Measurements from ENCODE around the gene DENND2C. TPM values are rescaled to one million over a fixed set of nuclear protein-coding genes. Genes with fewer than 3 reads are reported as not detected.
"Not testable (repeated sequence)": the region's sequence is repeated elsewhere in the genome, so short reads cannot be mapped to it uniquely, and the experiment has no call there.

Gene DENND2C
- total RNA-seq, 1 experiment from 2014 or later: 3.1 TPM

- DNase-seq (ENCODE audit: extremely low read depth, low read depth): no peak
Measured at GRCh38 chr1:114610546-114611245, 59.2 kb downstream of the DENND2C start.

DNA sequence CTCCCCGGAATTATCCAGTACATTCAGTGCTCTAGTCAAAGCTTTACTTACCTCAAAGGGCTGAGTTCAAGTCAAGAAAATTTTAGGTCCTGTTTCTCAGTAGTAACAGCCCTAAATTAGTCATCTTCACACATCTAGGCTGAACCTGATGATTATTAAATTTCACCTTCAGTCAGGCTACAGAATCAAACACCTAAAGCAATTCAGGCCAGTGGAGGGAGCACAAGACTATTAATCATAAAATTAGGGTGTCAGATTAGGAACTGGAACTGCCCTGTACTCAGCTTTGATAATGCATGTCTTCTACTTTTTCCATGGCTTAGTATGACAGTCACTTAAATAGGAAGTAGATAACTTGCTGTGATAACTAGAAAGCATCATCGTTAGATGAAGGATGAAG, 60.0 kb downstream of the DENND2C start:
- DNase-seq (ENCODE audit: extremely low read depth, low read depth): no peak

DNA sequence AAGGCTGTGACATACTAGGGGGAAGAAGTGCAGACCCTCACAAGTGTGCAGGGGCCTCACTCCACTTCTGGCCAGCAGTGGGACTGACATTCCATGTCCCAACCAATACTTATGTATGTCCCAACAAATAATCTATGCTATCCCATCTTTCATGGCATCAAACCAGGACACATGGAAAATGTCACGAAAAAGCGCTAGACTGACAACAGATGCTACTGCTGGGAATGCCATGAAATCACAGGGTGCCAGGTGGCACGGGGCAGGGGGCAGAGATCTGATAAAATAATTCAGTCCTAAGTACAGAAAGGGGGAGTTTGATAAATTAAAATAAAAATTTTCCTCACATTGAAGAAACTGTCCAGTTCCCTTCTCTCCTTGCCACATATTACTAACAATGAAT, 60.8 kb downstream of the DENND2C start:
- no peak for DNase-seq (ENCODE audit: extremely low read depth, low read depth)

DNA sequence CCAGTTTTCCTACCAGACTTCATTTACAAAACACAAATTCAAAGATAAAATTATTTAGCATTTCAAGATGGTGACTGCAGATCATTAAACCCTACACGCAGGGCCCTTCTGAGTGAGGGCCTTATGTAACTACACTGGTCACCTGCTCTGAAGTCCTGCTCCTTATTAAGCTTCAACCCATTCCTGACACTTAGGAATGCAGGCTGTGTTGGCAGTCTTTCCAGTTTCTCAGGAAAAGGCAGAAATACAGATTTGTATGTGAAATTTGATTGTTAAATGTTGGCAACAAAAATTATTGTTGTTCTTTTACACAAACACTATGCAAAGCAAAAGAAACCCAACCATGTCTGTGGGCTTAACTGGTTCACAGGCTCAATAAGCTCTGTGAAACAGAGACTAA, 62.6 kb downstream of the DENND2C start:
- no peak for DNase-seq (ENCODE audit: extremely low read depth, low read depth)

GRCh38 chr1:114597949-114598348, 71.9 kb downstream of the DENND2C start:
- DNase-seq (ENCODE audit: extremely low read depth, low read depth): no peak

- DNase-seq (ENCODE audit: extremely low read depth, low read depth): no peak
Measured at GRCh38 chr1:114595602-114596001, 74.2 kb downstream of the DENND2C start.

DNA sequence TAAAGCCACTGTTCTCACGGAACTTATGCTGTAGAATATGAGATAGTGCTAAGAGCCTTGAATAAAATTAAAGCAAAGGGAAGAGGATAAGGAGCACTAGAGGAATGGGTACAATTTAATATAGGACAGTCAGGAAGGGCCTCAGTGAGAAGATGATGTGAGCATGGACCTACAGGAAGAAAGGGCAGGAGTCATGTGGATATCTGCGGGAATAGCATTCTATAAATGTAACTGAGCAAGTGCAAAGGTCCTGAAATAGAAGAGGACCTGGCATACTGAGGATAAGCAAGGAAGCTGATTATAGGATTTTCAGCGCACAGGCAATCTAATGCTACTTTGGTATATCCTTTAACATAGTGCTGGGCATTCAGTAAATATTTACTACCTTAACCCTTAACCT, 75.8 kb downstream of the DENND2C start:
- no peak for DNase-seq (ENCODE audit: extremely low read depth, low read depth)

GRCh38 chr1:114589122-114589521, 80.7 kb downstream of the DENND2C start:
- no peak for DNase-seq (ENCODE audit: extremely low read depth, low read depth)

DNA sequence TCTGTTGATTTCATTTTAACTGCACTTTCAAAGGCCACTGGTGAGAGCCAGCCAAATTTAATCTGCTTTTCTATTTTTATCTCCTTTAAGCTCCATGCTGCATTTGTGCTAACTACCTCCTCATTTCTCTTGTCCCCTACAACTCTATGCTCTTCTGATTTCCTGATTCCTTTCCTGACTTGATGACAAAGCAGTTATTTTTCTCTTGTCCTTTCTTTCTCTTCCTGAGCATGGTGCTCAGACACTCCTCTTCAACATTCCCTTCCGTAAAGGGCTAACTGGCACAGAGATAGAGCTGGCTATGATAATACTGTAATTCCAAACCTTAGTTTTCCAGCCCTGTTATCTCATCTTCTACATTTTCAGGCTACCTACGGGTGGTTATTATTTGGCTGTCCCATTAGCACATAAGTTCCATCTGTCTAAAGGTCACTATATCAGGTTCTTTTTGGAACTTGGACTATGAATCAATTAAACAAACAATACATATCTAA, 81.6 kb downstream of the DENND2C start:
- DNase-seq (ENCODE audit: extremely low read depth, low read depth): no peak

GRCh38 chr1:114587203-114587991, 82.5 kb downstream of the DENND2C start:
- no peak for DNase-seq (ENCODE audit: extremely low read depth, low read depth)

- DNase-seq (ENCODE audit: extremely low read depth, low read depth): no peak
Measured at GRCh38 chr1:114586513-114587047, 83.3 kb downstream of the DENND2C start.

DNA sequence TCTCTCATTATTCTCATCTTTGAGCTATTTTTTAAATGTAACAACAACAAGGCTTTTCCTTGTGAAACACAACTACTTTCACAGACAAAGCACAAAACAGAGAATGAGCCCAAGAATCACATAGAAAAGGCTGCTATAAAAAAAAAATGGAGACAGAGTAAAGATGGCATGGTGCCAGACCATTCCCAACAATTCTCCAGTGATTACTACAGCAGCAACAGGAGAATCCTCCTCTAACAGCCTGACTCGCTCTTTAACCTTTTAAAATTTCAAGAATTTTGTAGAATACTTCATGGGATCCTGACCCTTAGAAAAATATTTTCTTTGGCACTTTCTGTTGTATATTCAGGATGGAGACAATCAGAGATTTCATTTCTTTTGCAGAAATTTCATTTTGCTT, 84.6 kb downstream of the DENND2C start:
- no peak for DNase-seq (ENCODE audit: extremely low read depth, low read depth)

DNA sequence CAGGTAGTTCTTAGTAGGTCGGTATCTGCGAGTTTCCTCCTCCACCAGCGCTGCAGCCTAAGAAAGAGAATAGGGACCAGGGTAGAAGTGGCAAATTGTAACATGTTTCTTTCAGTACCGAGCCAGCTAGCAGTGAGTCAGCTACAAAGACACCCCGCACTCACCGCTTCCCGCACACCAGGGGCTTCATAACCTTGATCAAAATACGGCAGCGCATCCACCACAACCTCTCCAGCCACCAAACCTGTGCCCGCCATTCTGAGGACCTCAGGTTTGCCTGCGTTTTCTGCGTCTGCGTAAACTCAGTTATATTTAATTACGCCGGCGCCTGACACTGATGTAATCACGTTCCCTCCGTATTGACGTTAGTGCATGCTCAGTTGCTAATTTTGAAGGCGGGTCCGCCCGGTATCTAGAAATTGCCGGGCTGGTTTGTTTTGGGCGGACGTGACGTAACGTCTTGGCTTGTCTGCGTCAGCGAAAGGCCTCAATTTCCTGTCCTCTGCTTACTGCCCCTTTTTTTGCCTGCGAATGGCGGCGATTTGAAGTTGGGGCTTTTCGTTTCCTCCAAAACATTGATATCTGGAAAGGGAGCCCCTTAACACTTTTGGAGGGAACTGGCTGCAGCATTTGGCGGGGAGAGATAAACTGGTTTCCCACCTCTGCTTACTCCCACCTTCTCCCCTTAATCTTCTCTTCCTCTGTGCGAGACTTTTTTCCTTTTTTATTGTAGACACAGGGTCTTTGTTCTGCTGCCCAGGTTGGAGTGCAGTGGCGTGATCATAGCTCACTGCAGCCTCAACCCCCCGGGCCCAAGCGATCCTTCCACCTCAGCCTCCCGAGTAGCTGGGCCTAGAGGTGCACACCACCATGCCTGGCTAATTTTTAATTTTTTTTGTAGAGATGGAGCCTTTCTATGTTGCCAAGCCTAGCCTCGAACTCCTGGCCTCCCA, 88.2 kb downstream of the DENND2C start, which contains the start of gene BCAS2:
BCAS2 (minus strand) TSS at position 281 of the 953 bp plus-strand sequence; CDS start at position 257, 24 bp downstream.
- DNase-seq (ENCODE audit: extremely low read depth, low read depth): peak; percentile 94

GRCh38 chr1:114574365-114574764, 95.5 kb downstream of the DENND2C start:
- no peak for DNase-seq (ENCODE audit: extremely low read depth, low read depth)

DNA sequence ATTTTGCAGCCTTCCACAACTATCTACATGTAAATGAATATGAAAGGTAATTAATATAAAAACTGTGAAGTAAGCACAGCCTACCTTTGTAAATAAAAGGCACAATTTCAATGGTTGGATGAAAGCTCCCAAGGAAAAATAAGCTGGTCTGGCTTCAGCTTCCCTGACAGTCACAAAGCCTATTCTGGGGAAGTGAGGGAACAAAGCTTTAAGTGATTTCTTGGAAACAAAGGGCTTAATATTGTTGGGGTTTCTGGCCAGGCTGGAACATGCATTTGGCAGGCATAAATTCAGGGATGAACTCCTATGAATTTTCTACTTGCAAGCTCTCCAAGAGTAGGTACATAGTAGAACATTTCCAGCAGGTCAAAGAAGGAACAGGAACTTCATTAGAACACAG, 105.7 kb downstream of the DENND2C start:
- no peak for DNase-seq (ENCODE audit: extremely low read depth, low read depth)

DNA sequence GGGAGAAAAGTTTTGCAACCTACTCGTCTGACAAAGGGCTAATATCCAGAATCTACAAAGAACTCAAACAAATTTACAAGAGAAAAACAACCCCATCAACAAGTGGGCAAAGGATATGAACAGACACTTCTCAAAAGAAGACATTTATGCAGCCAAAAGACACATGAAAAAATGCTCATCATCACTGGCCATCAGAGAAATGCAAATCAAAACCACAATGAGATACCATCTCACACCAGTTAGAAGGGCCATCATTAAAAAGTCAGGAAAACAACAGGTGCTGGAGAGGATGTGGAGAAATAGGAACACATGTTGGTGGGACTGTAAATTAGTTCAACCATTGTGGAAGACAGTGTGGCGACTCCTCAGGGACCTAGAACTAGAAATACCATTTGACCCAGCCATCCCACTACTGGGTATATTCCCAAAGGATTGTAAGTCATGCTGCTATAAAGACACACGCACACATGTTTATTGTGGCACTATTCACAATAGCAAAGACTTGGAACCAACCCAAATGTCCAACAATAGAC, 106.8 kb downstream of the DENND2C start:
- DNase-seq (ENCODE audit: extremely low read depth, low read depth): not testable (repeated sequence)

- DNase-seq (ENCODE audit: extremely low read depth, low read depth): no peak
Measured at GRCh38 chr1:114561333-114561732, 108.5 kb downstream of the DENND2C start.

DNA sequence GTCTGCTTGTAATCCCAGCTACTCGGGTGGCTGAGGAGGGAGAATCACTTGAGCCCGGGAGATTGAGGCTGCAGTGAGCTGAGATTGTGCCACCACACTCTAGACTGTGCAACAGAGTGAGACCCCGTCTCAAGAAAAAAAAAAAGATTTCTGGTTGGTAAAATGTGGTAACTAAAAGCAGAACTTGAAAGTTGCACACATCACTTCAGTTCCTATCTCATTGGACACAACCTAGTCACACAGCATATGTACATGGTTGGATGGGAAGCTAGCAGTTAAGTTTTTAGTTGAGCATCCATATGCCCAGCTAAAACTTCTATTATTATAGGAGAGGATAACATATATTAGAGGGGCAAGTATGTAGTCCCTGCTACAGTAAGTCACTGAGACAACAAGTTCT, 110.5 kb downstream of the DENND2C start:
- DNase-seq (ENCODE audit: extremely low read depth, low read depth): no peak

DNA sequence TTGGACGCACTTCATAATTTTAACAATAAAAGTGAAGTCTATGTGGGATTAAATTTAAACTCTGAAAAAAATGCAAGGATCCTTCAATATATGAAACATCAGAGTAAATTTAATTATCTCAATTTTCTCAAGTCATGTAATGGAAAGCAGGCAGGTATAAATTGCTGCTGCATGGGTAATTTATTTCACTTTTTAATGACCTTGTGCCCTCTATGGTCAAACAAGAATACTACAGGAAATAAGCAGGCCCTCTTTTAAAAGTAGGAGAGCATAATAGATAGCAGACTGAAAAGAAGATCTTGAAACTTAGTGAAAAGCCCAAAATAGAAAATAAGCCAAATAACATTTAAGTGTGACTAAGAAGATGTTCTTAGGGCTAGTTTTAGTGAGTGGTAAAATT, 111.3 kb downstream of the DENND2C start:
- DNase-seq (ENCODE audit: extremely low read depth, low read depth): no peak

- no peak for DNase-seq (ENCODE audit: extremely low read depth, low read depth)
Measured at GRCh38 chr1:114554577-114554976, 115.3 kb downstream of the DENND2C start.
